ENCODE measurements around the gene ZNF630.

GRCh38 chrX:48064261-48064660, 7.2 kb downstream of the ZNF630 start:
- TF ChIP-seq, protein P1, sequence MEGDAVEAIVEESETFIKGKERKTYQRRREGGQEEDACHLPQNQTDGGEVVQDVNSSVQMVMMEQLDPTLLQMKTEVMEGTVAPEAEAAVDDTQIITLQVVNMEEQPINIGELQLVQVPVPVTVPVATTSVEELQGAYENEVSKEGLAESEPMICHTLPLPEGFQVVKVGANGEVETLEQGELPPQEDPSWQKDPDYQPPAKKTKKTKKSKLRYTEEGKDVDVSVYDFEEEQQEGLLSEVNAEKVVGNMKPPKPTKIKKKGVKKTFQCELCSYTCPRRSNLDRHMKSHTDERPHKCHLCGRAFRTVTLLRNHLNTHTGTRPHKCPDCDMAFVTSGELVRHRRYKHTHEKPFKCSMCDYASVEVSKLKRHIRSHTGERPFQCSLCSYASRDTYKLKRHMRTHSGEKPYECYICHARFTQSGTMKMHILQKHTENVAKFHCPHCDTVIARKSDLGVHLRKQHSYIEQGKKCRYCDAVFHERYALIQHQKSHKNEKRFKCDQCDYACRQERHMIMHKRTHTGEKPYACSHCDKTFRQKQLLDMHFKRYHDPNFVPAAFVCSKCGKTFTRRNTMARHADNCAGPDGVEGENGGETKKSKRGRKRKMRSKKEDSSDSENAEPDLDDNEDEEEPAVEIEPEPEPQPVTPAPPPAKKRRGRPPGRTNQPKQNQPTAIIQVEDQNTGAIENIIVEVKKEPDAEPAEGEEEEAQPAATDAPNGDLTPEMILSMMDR (conservative IDR thresholded peaks at IDR 0.05; ENCODE audit: low read length), result no peak
- no peak for TF ChIP-seq EZH2phosphoT487 (IDR thresholded peaks at IDR 0.05; ENCODE audit: borderline replicate concordance)

Data from Loucy (cell line).